Loucy (cell line): ENCODE results near the gene GPR146.

Source experiments
- H2AFZ ChIP-seq: fragments of 200-600 bp; sonication (generic); 2 replicates; pipeline ENCODE4 v1.6.0; 2016; ENCODE audit warnings: antibody characterized with exemption, mild to moderate bottlenecking, low read length, moderate library complexity
- H3F3A ChIP-seq: fragments of 200-600 bp; 2 replicates; pipeline ENCODE4 v1.6.0; 2016; ENCODE audit warnings: antibody characterized with exemption, low read depth, mild to moderate bottlenecking
- H3K27me3 ChIP-seq: fragments of 200-600 bp; sonication (generic); 2 replicates; pipeline ENCODE4 v1.6.1; 2014; ENCODE audit warnings: low read length, mild to moderate bottlenecking; ENCODE audit not compliant: insufficient read depth, poor library complexity, severe bottlenecking
- H3K36me3 ChIP-seq: fragments of 200-600 bp; sonication (generic); 2 replicates; pipeline ENCODE4 v1.6.1; 2016; ENCODE audit warnings: low read length; ENCODE audit not compliant: insufficient read depth
- H3K4me1 ChIP-seq: fragments of 200-600 bp; sonication (generic); 2 replicates; pipeline ENCODE4 v1.5.1; 2014; ENCODE audit warnings: low read length, mild to moderate bottlenecking; ENCODE audit not compliant: insufficient read depth, poor library complexity, severe bottlenecking
- H3K4me2 ChIP-seq: fragments of 200-600 bp; sonication (generic); 2 replicates; pipeline ENCODE4 v1.6.0; 2014; ENCODE audit warnings: antibody characterized with exemption, low read length, low read depth, mild to moderate bottlenecking; ENCODE audit not compliant: poor library complexity, severe bottlenecking
- H3K4me3 ChIP-seq: fragments of 200-600 bp; sonication (generic); 2 replicates; pipeline ENCODE4 v1.5.1; 2014; ENCODE audit warnings: low read length, mild to moderate bottlenecking, mixed read lengths; ENCODE audit not compliant: poor library complexity, severe bottlenecking
- H3K79me2 ChIP-seq: fragments of 200-600 bp; sonication (generic); 2 replicates; pipeline ENCODE4 v1.6.1; 2014; ENCODE audit warnings: low read length; ENCODE audit not compliant: insufficient read depth
- H3K9ac ChIP-seq: fragments of 200-600 bp; sonication (generic); 2 replicates; pipeline ENCODE4 v1.6.0; 2014; ENCODE audit warnings: mild to moderate bottlenecking, low read depth, low read length, moderate library complexity; ENCODE audit not compliant: poor library complexity, severe bottlenecking
- H3K9me2 ChIP-seq: fragments of 200-600 bp; sonication (generic); replicated peaks from 2 replicates; pipeline ENCODE4 v1.6.1; 2016; ENCODE audit warnings: low read depth, low read length, mixed read lengths
- H3K9me3 ChIP-seq: fragments of 200-600 bp; sonication (generic); 2 replicates; pipeline ENCODE4 v1.6.1; 2014; ENCODE audit warnings: mild to moderate bottlenecking, antibody characterized with exemption, low read length, low read depth; ENCODE audit not compliant: insufficient read depth
- H4K20me1 ChIP-seq: fragments of 200-600 bp; sonication (generic); 2 replicates; pipeline ENCODE4 v1.6.0; 2014; ENCODE audit warnings: antibody characterized with exemption, low read length, mild to moderate bottlenecking; ENCODE audit not compliant: insufficient read depth, poor library complexity, severe bottlenecking
- EZH2phosphoT487 ChIP-seq: fragments of 200-600 bp; IDR thresholded peaks from 2 replicates; pipeline ENCODE4 v1.6.1; 2018; ENCODE audit warnings: antibody characterized with exemption, mild to moderate bottlenecking, moderate library complexity, borderline replicate concordance
- TF ChIP-seq, protein P1 (sequence below): fragments of 200-600 bp; sonication (generic); conservative IDR thresholded peaks from 2 replicates; pipeline ENCODE4 v1.5.1; 2014; ENCODE audit warnings: mild to moderate bottlenecking, antibody characterized with exemption, low read length

GPR146 gene

DNA sequence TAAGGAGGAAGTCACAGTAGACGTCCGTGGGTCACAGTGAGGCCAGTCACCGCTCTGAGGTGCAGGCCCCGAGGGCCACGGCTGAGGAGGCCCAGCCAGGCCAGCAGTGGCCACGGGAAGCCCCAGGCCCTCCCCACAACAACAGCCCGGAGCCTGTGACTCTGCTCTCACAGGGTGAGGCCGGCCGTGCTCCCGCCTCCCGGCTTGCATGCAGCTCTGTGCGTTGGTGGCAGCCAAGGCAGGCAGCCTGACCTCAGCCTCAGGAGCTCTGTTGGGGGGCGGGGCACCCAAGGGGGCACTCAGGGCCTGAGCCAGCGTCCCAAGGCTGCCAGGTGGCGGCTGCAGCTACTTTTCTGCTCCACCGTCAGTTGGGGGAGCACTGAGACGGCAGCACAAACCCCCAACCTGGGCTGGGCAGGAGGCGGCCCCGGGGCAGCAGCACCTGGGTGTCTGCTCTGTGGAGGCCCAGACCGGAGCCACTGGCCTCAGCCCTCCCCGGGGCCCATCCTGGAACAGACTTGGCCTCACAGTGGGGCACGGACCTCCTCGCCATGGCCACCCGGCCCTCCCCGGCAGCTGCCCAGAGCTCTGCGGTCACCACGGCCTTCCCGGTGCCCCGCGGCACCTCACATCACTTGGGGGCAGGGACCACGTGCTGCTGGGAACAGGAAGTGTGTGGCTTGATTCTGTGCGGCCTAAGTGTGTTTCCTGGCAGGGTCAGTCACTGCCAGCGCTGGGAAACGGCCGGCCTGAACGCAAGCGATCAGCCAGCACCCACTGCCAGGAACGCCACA lies 48.1 kb upstream of the GPR146 start:
- no peak overlapping the region for H3K4me2 ChIP-seq
- H2AFZ ChIP-seq, result no peak overlapping the region
- no peaks in the 10 kb centered on the region for H3K9me3 ChIP-seq
- H4K20me1 ChIP-seq, result no peaks in the 10 kb centered on the region
- no peaks in the 10 kb centered on the region for H3K79me2 ChIP-seq
- peaks cover 4% of the 10 kb centered on the region for H3K4me1 ChIP-seq
- H3K9ac ChIP-seq, result no peak overlapping the region
- H3K4me3 ChIP-seq, result no peak overlapping the region
- H3F3A ChIP-seq, result no peaks in the 10 kb centered on the region
- no peak for TF ChIP-seq EZH2phosphoT487
- TF ChIP-seq, protein P1, sequence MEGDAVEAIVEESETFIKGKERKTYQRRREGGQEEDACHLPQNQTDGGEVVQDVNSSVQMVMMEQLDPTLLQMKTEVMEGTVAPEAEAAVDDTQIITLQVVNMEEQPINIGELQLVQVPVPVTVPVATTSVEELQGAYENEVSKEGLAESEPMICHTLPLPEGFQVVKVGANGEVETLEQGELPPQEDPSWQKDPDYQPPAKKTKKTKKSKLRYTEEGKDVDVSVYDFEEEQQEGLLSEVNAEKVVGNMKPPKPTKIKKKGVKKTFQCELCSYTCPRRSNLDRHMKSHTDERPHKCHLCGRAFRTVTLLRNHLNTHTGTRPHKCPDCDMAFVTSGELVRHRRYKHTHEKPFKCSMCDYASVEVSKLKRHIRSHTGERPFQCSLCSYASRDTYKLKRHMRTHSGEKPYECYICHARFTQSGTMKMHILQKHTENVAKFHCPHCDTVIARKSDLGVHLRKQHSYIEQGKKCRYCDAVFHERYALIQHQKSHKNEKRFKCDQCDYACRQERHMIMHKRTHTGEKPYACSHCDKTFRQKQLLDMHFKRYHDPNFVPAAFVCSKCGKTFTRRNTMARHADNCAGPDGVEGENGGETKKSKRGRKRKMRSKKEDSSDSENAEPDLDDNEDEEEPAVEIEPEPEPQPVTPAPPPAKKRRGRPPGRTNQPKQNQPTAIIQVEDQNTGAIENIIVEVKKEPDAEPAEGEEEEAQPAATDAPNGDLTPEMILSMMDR, result no peak
- no peaks in the 10 kb centered on the region for H3K36me3 ChIP-seq
- H3K9me2 ChIP-seq, result no peaks in the 10 kb centered on the region
- H3K27me3 ChIP-seq, result no peaks in the 10 kb centered on the region

DNA sequence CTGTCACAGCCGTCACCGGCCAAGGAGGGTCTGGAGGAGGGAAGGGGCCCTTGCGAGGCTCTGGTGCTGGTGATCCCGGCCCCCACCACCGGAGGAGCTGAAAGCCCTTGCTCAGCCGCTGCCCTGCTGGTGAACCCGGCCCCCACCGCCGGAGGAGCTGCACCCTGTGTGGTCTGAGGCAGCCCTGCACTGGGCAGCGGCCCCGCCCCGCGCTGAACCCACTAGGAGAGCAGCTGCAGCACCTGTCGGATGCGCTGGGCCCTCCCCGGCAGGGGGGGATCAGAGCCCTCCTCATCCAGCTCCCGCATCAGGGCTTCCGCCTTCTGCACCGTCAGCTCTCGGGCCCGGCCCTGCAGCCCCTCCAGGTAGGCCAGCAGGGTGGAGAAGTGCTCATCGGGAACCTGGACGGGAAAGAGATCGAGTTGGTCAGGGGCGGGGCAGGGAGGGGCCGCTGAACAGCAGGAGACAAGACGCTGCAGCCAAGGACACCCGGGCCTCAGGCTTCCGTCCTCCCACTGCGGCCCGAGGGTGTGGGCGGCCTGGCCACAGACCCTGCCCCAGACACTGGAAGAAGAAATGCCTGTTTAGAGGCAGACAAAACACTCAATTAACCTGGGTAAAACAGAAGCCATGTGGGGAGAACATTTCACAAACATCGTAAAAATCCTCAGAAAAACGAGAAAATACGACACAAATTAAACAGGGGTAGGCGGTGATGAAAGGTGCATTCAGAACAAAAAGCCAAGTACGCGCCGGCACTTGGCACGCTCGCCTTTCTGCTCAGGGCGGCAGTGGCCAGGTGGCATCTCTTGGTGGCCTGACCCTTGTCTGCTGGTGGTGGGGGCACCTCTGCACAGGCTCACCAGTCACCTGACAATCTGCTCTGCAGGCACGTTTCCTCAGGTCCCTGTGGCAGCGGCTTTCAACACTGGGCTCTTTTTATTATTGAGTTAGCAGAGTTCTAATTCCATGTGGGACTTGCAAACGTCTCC lies 46.6 kb upstream of the GPR146 start:
- Histone ChIP-seq H3K27me3 (no peaks in the 10 kb centered on the region), H3K4me2 (no peak overlapping the region), H3K79me2 (no peaks in the 10 kb centered on the region), H2AFZ (no peak overlapping the region), H3F3A (no peaks in the 10 kb centered on the region), H3K9me3 (no peaks in the 10 kb centered on the region), H3K4me1 (peaks cover 3% of the 10 kb centered on the region), H3K36me3 (no peaks in the 10 kb centered on the region), H3K9ac (no peak overlapping the region), H3K9me2 (no peaks in the 10 kb centered on the region), H3K4me3 (no peak overlapping the region), H4K20me1 (no peaks in the 10 kb centered on the region)
- TF ChIP-seq, protein P1, result no peak
- TF ChIP-seq EZH2phosphoT487, result no peak

GRCh38 chr7:999149-999879 lies 45.0 kb upstream of the GPR146 start:
- no peaks in the 10 kb centered on the region for H3K4me1 ChIP-seq
- H3K36me3 ChIP-seq, result no peaks in the 10 kb centered on the region
- H3K9ac ChIP-seq, result no peak overlapping the region
- no peaks in the 10 kb centered on the region for H3F3A ChIP-seq
- H2AFZ ChIP-seq, result no peak overlapping the region
- no peak overlapping the region for H3K4me2 ChIP-seq
- H3K9me2 ChIP-seq, result no peaks in the 10 kb centered on the region
- H3K27me3 ChIP-seq, result no peaks in the 10 kb centered on the region
- no peaks in the 10 kb centered on the region for H4K20me1 ChIP-seq
- H3K4me3 ChIP-seq, result no peak overlapping the region
- no peaks in the 10 kb centered on the region for H3K79me2 ChIP-seq
- H3K9me3 ChIP-seq, result no peaks in the 10 kb centered on the region
- TF ChIP-seq, protein P1, result no peak
